HL-60 (cell line): Measurements from ENCODE around the gene TIMP3.

Experiments used
- DNase-seq, 2 experiments: peaks; one replicate each; pipeline ENCODE4 v3.0.0-alpha.2; 2010 to 2020; ENCODE audit warnings: low read depth in 1 of 2, low spot score in 1 of 2
- H3K27ac ChIP-seq: fragments of 250-450 bp; sonication (Bioruptor Pico); replicated peaks from 2 replicates; pipeline ENCODE4 v1.5.1; 2020; ENCODE audit warnings: mild to moderate bottlenecking, moderate library complexity
- H3K27me3 ChIP-seq: fragments of 250-450 bp; sonication (Bioruptor Pico); 2 replicates; pipeline ENCODE4 v1.5.1; 2021; ENCODE audit warnings: mild to moderate bottlenecking, moderate library complexity; ENCODE audit not compliant: insufficient read depth, poor library complexity, severe bottlenecking
- H3K4me3 ChIP-seq: replicated peaks from 2 replicates; pipeline ENCODE4 v1.5.1; 2011; ENCODE audit warnings: mild to moderate bottlenecking, control low read depth, low read length; ENCODE audit not compliant: insufficient read depth
- GABPA ChIP-seq: IDR thresholded peaks from 2 replicates; pipeline ENCODE4 v1.6.1; 2012; ENCODE audit warnings: low read depth
- POLR2AphosphoS5 ChIP-seq: IDR thresholded peaks from 2 replicates; pipeline ENCODE4 v1.6.1; 2012; ENCODE audit warnings: low read depth
- SPI1 ChIP-seq: IDR thresholded peaks from 2 replicates; pipeline ENCODE4 v1.6.1; 2012; ENCODE audit warnings: low read depth, mild to moderate bottlenecking, borderline replicate concordance
- TF ChIP-seq, protein P1 (sequence below): IDR thresholded peaks from 2 replicates; pipeline ENCODE4 v1.6.1; 2012; ENCODE audit warnings: low read depth; ENCODE audit not compliant: insufficient replicate concordance
- TF ChIP-seq, protein P2 (sequence below): IDR thresholded peaks from one replicate; pipeline ENCODE4 v1.5.1; 2011; ENCODE audit warnings: low read length, control low read depth, inconsistent platforms; ENCODE audit not compliant: insufficient read depth

TIMP3 gene

DNA sequence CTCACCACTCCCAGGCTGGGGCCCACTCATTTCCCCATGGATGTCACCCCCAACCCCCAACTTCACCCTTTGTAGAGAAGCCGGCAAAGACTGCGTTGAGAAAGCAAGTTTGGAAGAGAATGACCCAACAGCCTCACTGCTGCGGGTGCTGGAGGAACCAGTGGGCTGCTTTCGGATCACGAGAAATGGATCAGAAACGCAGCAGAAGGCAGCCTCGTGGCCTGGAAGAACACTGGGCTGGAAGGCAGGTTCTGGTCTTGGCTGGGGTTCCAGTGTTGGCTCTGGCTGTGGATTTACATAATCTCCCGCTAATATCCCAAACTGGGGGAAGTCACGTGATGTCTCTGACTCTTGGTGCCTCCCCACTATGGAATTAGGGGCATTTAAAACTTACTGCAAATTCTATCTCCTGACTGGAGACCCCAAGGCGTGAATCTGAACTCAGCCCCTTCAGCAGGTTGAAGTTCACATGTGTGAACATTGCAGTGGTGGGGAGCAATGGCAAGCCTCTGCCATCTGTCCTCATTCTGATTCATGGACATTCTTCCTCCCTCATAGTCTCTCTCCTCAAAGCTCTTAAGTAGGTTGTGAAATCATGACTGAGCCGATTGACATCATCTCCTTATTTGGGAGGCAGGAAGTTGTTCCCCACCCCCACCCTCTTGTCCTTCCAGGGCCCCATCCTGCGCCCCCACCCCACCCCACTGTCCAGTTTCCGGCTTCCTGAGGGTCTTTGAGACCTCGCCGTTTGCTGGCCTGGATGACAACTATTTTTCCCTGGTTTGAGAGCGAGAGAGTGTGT, 37.0 kb upstream of the TIMP3 start:
- TF ChIP-seq POLR2AphosphoS5 (no peak), SPI1 (no peak), GABPA (no peak)
- TF ChIP-seq, protein P1, sequence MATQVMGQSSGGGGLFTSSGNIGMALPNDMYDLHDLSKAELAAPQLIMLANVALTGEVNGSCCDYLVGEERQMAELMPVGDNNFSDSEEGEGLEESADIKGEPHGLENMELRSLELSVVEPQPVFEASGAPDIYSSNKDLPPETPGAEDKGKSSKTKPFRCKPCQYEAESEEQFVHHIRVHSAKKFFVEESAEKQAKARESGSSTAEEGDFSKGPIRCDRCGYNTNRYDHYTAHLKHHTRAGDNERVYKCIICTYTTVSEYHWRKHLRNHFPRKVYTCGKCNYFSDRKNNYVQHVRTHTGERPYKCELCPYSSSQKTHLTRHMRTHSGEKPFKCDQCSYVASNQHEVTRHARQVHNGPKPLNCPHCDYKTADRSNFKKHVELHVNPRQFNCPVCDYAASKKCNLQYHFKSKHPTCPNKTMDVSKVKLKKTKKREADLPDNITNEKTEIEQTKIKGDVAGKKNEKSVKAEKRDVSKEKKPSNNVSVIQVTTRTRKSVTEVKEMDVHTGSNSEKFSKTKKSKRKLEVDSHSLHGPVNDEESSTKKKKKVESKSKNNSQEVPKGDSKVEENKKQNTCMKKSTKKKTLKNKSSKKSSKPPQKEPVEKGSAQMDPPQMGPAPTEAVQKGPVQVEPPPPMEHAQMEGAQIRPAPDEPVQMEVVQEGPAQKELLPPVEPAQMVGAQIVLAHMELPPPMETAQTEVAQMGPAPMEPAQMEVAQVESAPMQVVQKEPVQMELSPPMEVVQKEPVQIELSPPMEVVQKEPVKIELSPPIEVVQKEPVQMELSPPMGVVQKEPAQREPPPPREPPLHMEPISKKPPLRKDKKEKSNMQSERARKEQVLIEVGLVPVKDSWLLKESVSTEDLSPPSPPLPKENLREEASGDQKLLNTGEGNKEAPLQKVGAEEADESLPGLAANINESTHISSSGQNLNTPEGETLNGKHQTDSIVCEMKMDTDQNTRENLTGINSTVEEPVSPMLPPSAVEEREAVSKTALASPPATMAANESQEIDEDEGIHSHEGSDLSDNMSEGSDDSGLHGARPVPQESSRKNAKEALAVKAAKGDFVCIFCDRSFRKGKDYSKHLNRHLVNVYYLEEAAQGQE: no peak
- TF ChIP-seq, protein P2, sequence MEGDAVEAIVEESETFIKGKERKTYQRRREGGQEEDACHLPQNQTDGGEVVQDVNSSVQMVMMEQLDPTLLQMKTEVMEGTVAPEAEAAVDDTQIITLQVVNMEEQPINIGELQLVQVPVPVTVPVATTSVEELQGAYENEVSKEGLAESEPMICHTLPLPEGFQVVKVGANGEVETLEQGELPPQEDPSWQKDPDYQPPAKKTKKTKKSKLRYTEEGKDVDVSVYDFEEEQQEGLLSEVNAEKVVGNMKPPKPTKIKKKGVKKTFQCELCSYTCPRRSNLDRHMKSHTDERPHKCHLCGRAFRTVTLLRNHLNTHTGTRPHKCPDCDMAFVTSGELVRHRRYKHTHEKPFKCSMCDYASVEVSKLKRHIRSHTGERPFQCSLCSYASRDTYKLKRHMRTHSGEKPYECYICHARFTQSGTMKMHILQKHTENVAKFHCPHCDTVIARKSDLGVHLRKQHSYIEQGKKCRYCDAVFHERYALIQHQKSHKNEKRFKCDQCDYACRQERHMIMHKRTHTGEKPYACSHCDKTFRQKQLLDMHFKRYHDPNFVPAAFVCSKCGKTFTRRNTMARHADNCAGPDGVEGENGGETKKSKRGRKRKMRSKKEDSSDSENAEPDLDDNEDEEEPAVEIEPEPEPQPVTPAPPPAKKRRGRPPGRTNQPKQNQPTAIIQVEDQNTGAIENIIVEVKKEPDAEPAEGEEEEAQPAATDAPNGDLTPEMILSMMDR: no peak
- Histone ChIP-seq H3K27ac (no peak overlapping the region), H3K4me3 (no peak overlapping the region), H3K27me3 (no peaks in the 10 kb centered on the region)
- no peak for DNase-seq

- no peak for TF ChIP-seq POLR2AphosphoS5
- TF ChIP-seq GABPA: no peak
- no peak overlapping the region for H3K4me3 ChIP-seq
- no peak overlapping the region for H3K27ac ChIP-seq
- no peaks in the 10 kb centered on the region for H3K27me3 ChIP-seq
- no peak for DNase-seq
Measured at GRCh38 chr22:32765132-32765618, 36.3 kb upstream of the TIMP3 start.

DNA sequence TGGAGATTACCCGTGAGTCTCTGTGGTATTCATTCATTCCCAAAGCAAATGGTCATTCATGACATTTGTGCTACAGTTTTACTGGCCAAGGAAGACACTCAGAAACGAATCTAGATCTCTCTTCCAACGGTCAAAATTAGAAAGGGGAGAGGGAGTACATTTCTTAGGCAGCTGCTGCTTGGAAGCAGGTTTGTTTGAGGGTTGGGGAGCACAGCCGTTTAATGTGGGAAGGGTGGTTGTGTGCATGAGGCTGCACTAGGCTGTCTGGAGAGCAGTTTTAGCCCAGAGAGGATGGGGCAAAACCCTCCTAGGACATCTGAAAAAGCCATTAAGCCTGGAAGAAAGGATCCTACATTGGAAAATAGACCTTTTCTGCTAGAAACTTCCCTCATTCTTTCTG, 29.7 kb upstream of the TIMP3 start:
- no peak overlapping the region for H3K27ac ChIP-seq
- H3K27me3 ChIP-seq: no peaks in the 10 kb centered on the region
- no peak for DNase-seq
- TF ChIP-seq SPI1 (no peak), POLR2AphosphoS5 (no peak), GABPA (no peak)
- TF ChIP-seq, protein P1: no peak
- TF ChIP-seq, protein P2: no peak
- H3K4me3 ChIP-seq: no peak overlapping the region

DNA sequence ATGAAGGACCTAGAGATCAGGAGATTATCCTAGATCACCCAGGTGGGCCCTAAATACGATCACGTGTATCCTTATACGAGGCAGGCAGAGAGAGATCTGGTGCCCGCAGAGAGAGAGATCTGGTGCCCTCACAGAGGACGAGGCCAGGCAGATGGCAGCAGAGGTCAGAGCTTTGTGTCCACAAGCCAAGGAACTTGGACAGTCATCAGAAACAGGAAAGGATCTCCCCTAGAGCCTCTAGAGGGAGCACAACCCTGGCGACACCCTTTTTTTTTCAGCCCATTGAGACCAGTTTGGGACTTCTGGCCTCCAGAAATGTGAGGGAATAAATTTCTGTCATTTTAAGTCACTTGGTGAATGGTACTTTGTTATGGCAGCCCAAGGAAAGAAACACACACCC, 25.5 kb upstream of the TIMP3 start:
- no peak overlapping the region for H3K4me3 ChIP-seq
- TF ChIP-seq POLR2AphosphoS5: no peak
- no peak for TF ChIP-seq GABPA
- TF ChIP-seq, protein P2: peak; percentile 18
- TF ChIP-seq, protein P1: no peak
- H3K27me3 ChIP-seq: no peaks in the 10 kb centered on the region
- peak in 1 of 2 experiments; percentile 4 for DNase-seq
- H3K27ac ChIP-seq: no peak overlapping the region
